Endodermal cell (in vitro differentiated cells): ENCODE results near the gene NLK. TPM values are rescaled to one million over a fixed set of nuclear protein-coding genes. Genes with fewer than 3 reads are reported as not detected.

ENCODE experiments used
- DNase-seq: peaks from one replicate; pipeline ENCODE4 v3.0.0-alpha.2; 2017
- H3K27ac ChIP-seq: 2 replicates; pipeline ENCODE4 v1.5.1; 2013; ENCODE audit warnings: mild to moderate bottlenecking, low read depth, low read length, moderate library complexity
- H3K27me3 ChIP-seq: 2 replicates; pipeline ENCODE4 v1.6.1; 2013; ENCODE audit warnings: mild to moderate bottlenecking, low read length, moderate library complexity; ENCODE audit not compliant: insufficient read depth, control insufficient read depth, poor library complexity, severe bottlenecking
- H3K36me3 ChIP-seq: 2 replicates; pipeline ENCODE4 v1.7.0; 2013; ENCODE audit warnings: mild to moderate bottlenecking, low read length, moderate library complexity; ENCODE audit not compliant: control insufficient read depth, insufficient read depth
- H3K4me1 ChIP-seq: one replicate; pipeline ENCODE4 v1.7.0; 2013; ENCODE audit warnings: low read length; ENCODE audit not compliant: control insufficient read depth, insufficient read depth
- H3K4me3 ChIP-seq: 2 replicates; pipeline ENCODE4 v1.5.1; 2013; ENCODE audit warnings: mild to moderate bottlenecking, low read length, moderate library complexity
- H3K9ac ChIP-seq: 2 replicates; pipeline ENCODE4 v1.6.1; 2013; ENCODE audit warnings: mild to moderate bottlenecking, low read length, moderate library complexity; ENCODE audit not compliant: poor library complexity, severe bottlenecking; ENCODE audit errors: extremely low read depth
- H3K9me3 ChIP-seq: 2 replicates; pipeline ENCODE4 v1.6.1; 2013; ENCODE audit warnings: mild to moderate bottlenecking, low read length, moderate library complexity; ENCODE audit not compliant: control insufficient read depth
- H3K27ac Mint-ChIP-seq: 2 replicates; pipeline ENCODE4 v1.8.0; 2020; ENCODE audit warnings: mixed read lengths
- H3K27me3 Mint-ChIP-seq: 2 replicates; pipeline ENCODE4 v1.8.0; 2021; ENCODE audit warnings: mild to moderate bottlenecking, mixed read lengths; ENCODE audit not compliant: insufficient read depth
- H3K36me3 Mint-ChIP-seq: 2 replicates; pipeline ENCODE4 v1.8.0; 2020; ENCODE audit warnings: low read depth, mixed read lengths
- H3K4me1 Mint-ChIP-seq: 2 replicates; pipeline ENCODE4 v1.8.0; 2020; ENCODE audit warnings: mixed read lengths
- H3K4me3 Mint-ChIP-seq: 2 replicates; pipeline ENCODE4 v1.8.0; 2020; ENCODE audit warnings: mild to moderate bottlenecking, moderate library complexity, mixed read lengths
- H3K9me3 Mint-ChIP-seq: 2 replicates; pipeline ENCODE4 v1.8.0; 2020; ENCODE audit warnings: mild to moderate bottlenecking, mixed read lengths
- WGBS, 2 experiments: methylation state at CpG; one replicate each; pipeline versions ENCODE4 v1.1.5 to v1.1.7; 2013; ENCODE audit warnings: missing lambda C conversion rate in 2 of 2, mixed read lengths in 1 of 2; ENCODE audit not compliant: insufficient coverage in 1 of 2, insufficient read length in 1 of 2; 5-methylcytosine and 5-hydroxymethylcytosine counted together
- total RNA-seq, 2 donors: library from RNA; stranded (reverse); fragmentation: NEBNext Ultra II Directional in 1 of 2; extraction: Animal tissue kit (Norgen Biotek cat#: 25700) in 1 of 2; gene quantifications; 2 replicates in 1 of 2; 3 replicates in 1 of 2; pipeline ENCODE4 v1.2.1, GENCODE V29; 2021
- TF ChIP-seq, protein P1 (sequence below): fragments of 200-600 bp; sonication (generic); conservative IDR thresholded peaks from 2 replicates; pipeline ENCODE4 v1.5.0; 2021; ENCODE audit warnings: antibody characterized with exemption, mild to moderate bottlenecking

The NLK gene
- total RNA-seq, 2 donors from 2014 or later = 49.2 to 50.3 TPM

DNA sequence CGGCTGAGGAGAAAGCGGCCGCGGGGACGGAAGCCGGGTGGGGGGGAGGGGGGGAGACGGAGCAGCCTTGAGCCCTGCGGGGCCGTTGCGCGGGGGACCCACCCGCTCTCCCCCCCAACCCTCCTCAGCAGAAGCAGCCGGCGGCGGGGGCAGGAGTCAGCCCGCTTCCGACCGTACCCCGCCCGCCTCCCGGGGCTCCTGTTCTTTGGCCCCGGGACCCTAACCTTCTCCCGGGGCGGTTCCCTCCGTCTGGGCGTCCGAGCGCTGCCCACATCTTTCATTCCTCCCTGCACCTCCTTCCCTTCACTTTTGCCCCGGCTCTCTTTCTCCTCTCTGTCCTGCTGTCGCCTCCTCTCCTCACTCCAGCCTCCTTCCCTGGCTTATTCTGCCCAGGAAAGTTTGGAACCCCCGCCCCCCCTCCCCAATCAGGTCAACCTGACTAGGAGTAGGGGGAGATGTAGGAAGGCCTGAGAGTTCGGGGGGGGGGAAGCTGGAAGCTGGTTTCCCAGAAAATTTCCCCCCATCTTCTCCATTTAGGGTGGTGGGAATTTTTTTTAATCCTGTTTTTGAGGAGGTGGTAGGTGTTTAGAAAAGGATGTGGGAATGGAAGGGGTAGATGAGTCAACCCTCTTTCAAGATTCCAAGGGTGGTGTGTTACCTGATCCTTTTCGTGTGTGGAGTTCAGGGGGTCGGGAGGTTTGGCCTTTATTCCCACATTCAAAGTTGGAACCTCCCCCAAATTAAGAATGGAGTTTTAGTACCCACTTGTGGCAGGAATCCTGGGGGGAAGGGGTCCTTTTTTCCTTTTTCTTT is 427 bp upstream of the NLK start:
- Histone ChIP-seq H3K27me3 (no peaks in the 10 kb centered on the region), H3K9me3 (no peaks in the 10 kb centered on the region), H3K9ac (peak overlapping the region; percentile 36), H3K36me3 (no peaks in the 10 kb centered on the region), H3K27ac (no peak overlapping the region), H3K4me3 (peak overlapping the region; percentile 80), H3K4me1 (peaks cover 12% of the 10 kb centered on the region)
- Mint-ChIP-seq H3K27me3 (no peaks in the 10 kb centered on the region), H3K4me3 (peak overlapping the region; percentile 87), H3K36me3 (peaks cover 14% of the 10 kb centered on the region), H3K4me1 (peaks cover 45% of the 10 kb centered on the region), H3K9me3 (peaks cover 6% of the 10 kb centered on the region), H3K27ac (peak overlapping the region; percentile 80)
- TF ChIP-seq, protein P1, sequence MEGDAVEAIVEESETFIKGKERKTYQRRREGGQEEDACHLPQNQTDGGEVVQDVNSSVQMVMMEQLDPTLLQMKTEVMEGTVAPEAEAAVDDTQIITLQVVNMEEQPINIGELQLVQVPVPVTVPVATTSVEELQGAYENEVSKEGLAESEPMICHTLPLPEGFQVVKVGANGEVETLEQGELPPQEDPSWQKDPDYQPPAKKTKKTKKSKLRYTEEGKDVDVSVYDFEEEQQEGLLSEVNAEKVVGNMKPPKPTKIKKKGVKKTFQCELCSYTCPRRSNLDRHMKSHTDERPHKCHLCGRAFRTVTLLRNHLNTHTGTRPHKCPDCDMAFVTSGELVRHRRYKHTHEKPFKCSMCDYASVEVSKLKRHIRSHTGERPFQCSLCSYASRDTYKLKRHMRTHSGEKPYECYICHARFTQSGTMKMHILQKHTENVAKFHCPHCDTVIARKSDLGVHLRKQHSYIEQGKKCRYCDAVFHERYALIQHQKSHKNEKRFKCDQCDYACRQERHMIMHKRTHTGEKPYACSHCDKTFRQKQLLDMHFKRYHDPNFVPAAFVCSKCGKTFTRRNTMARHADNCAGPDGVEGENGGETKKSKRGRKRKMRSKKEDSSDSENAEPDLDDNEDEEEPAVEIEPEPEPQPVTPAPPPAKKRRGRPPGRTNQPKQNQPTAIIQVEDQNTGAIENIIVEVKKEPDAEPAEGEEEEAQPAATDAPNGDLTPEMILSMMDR = no peak
- WGBS, 2 experiments = 0% methylated on average over 7 to 26 of the region's 34 CpGs
- peak; percentile 41 for DNase-seq

GRCh38 chr17:28042721-28043291 is 329 bp downstream of the NLK start:
- Mint-ChIP-seq H3K36me3 (peaks cover 14% of the 10 kb centered on the region), H3K9me3 (peaks cover 6% of the 10 kb centered on the region), H3K27ac (peak overlapping the region; percentile 80), H3K4me1 (peaks cover 53% of the 10 kb centered on the region), H3K27me3 (no peaks in the 10 kb centered on the region), H3K4me3 (peak overlapping the region; percentile 87)
- Histone ChIP-seq H3K9ac (peak overlapping the region; percentile 36), H3K9me3 (no peaks in the 10 kb centered on the region), H3K27me3 (no peaks in the 10 kb centered on the region), H3K4me3 (peak overlapping the region; percentile 80), H3K36me3 (no peaks in the 10 kb centered on the region), H3K4me1 (peaks cover 13% of the 10 kb centered on the region), H3K27ac (no peak overlapping the region)
- DNase-seq = no peak
- TF ChIP-seq, protein P1 = no peak
- 93 to 96% methylated on average over 11 to 16 of the region's 16 CpGs for WGBS, 2 experiments

- peak overlapping the region; percentile 87 for H3K4me3 Mint-ChIP-seq
- H3K27me3 Mint-ChIP-seq = no peaks in the 10 kb centered on the region
- Histone ChIP-seq H3K9me3 (no peaks in the 10 kb centered on the region), H3K9ac (no peak overlapping the region), H3K27me3 (no peaks in the 10 kb centered on the region), H3K27ac (no peak overlapping the region), H3K4me3 (peak overlapping the region; percentile 80), H3K36me3 (no peaks in the 10 kb centered on the region), H3K4me1 (peaks cover 14% of the 10 kb centered on the region)
- H3K27ac Mint-ChIP-seq = no peak overlapping the region
- TF ChIP-seq, protein P1 = no peak
- peaks cover 6% of the 10 kb centered on the region for H3K9me3 Mint-ChIP-seq
- H3K36me3 Mint-ChIP-seq = peaks cover 14% of the 10 kb centered on the region
- 89 to 96% methylated on average over 2 to 3 of the region's 3 CpGs for WGBS, 2 experiments
- peaks cover 57% of the 10 kb centered on the region for H3K4me1 Mint-ChIP-seq
- DNase-seq = no peak
Observed at GRCh38 chr17:28043296-28043695, 819 bp downstream of the NLK start.
